Naive thymus-derived CD4-positive, alpha-beta T cell (primary cell): ENCODE results near the gene ADCY7. TPM values are rescaled to one million over a fixed set of nuclear protein-coding genes. Genes with fewer than 3 reads are reported as not detected.

Experiments
- ATAC-seq: fragments of 150-1000 bp; cut with Tn5 transposase; 2 replicates; pipeline ENCODE4 v1.10.0; 2021; ENCODE audit warnings: mild to moderate bottlenecking, moderate library complexity
- CTCF ChIA-PET: fragments of 350-600 bp; sonication (Branson Sonifier 250); formaldehyde crosslinking; loops from one replicate; lab custom pipeline; 2021; ENCODE audit warnings: antibody characterized with exemption; lab: Charles Lee
- POLR2A ChIA-PET: fragments of 350-600 bp; sonication (Branson Sonifier 250); formaldehyde crosslinking; loops from one replicate; lab custom pipeline; 2021; ENCODE audit warnings: antibody characterized with exemption, inconsistent platforms; lab: Charles Lee
- DNase-seq, 9 donors: peaks; one replicate each; pipeline versions ENCODE4 v3.0.0 to v3.0.0-alpha.2; 2020 to 2022; ENCODE audit warnings: mixed read lengths in 1 of 9
- H3K27ac ChIP-seq: one replicate; pipeline ENCODE4 v1.7.0; 2013; ENCODE audit warnings: mild to moderate bottlenecking, low read depth, low read length, moderate library complexity
- H3K27me3 ChIP-seq, 2 donors: one replicate each; pipeline ENCODE4 v1.7.0; 2013; ENCODE audit warnings: low read length in 2 of 2, mild to moderate bottlenecking in 2 of 2, moderate library complexity in 2 of 2; ENCODE audit not compliant: control insufficient read depth in 2 of 2, insufficient read depth in 2 of 2
- H3K36me3 ChIP-seq, 3 experiments: 1 replicate in 2 of 3; 2 replicates in 1 of 3; pipeline ENCODE4 v1.7.0; 2013; ENCODE audit warnings: low read length in 3 of 3, mild to moderate bottlenecking in 3 of 3, moderate library complexity in 1 of 3; ENCODE audit not compliant: insufficient read depth in 3 of 3, control insufficient read depth in 2 of 3
- H3K4me1 ChIP-seq, 2 donors: one replicate each; pipeline ENCODE4 v1.7.0; 2013; ENCODE audit warnings: low read length in 2 of 2, mild to moderate bottlenecking in 2 of 2, moderate library complexity in 1 of 2; ENCODE audit not compliant: control insufficient read depth in 2 of 2, insufficient read depth in 2 of 2
- H3K4me3 ChIP-seq: 2 replicates; pipeline ENCODE4 v1.7.0; 2013; ENCODE audit warnings: mild to moderate bottlenecking, low read length
- H3K9me3 ChIP-seq, 3 experiments: 1 replicate in 2 of 3; 2 replicates in 1 of 3; pipeline ENCODE4 v1.7.0; 2013; ENCODE audit warnings: low read length in 3 of 3; ENCODE audit not compliant: control insufficient read depth in 2 of 3
- H3K27ac Mint-ChIP-seq, 9 donors: one replicate each; pipeline ENCODE4 v1.8.0; 2020 to 2022; ENCODE audit warnings: mixed read lengths in 9 of 9, mild to moderate bottlenecking in 8 of 9, moderate library complexity in 5 of 9, inconsistent platforms in 2 of 9
- H3K27me3 Mint-ChIP-seq, 5 donors: one replicate each; pipeline ENCODE4 v1.8.0; 2021 to 2022; ENCODE audit warnings: mixed read lengths in 5 of 5, mild to moderate bottlenecking in 1 of 5
- H3K36me3 Mint-ChIP-seq, 5 donors: one replicate each; pipeline ENCODE4 v1.8.0; 2020 to 2022; ENCODE audit warnings: mixed read lengths in 5 of 5, mild to moderate bottlenecking in 3 of 5, inconsistent platforms in 1 of 5
- H3K4me1 Mint-ChIP-seq, 7 donors: one replicate each; pipeline ENCODE4 v1.8.0; 2020 to 2022; ENCODE audit warnings: mixed read lengths in 7 of 7, mild to moderate bottlenecking in 3 of 7, inconsistent platforms in 1 of 7
- H3K4me3 Mint-ChIP-seq, 10 donors: one replicate each; pipeline ENCODE4 v1.8.0; 2020 to 2022; ENCODE audit warnings: mild to moderate bottlenecking in 10 of 10, mixed read lengths in 10 of 10, moderate library complexity in 6 of 10, inconsistent platforms in 2 of 10
- H3K9me3 Mint-ChIP-seq, 11 donors: one replicate each; pipeline ENCODE4 v1.8.0; 2020 to 2022; ENCODE audit warnings: mixed read lengths in 11 of 11, mild to moderate bottlenecking in 4 of 11, inconsistent platforms in 1 of 11, moderate library complexity in 1 of 11
- intact Hi-C, 2 donors: fragments of 100-400 bp; cut with micrococcal nuclease; formaldehyde crosslinking; loops; one replicate each; pipeline ENCODE4 v1.15.1; 2023
- polyA plus RNA-seq, 2 donors: library from polyadenylated mRNA; unstranded; fragments of 300-500 nt; fragmentation: Illumina TruSeq; gene quantifications; one replicate each; pipeline ENCODE4 v1.2.3, GENCODE V29; 2021
- total RNA-seq, 6 experiments: library from RNA in 5 of 6; stranded (reverse) in 5 of 6; gene quantifications; 1 replicate in 5 of 6; 2 replicates in 1 of 6; pipeline ENCODE4 v1.2.3 and lab custom pipeline; 2021 to 2026

Gene ADCY7
- total and polyA plus RNA-seq, 7 experiments from 2014 or later, result 62.6 to 326 (median 207) TPM

DNA sequence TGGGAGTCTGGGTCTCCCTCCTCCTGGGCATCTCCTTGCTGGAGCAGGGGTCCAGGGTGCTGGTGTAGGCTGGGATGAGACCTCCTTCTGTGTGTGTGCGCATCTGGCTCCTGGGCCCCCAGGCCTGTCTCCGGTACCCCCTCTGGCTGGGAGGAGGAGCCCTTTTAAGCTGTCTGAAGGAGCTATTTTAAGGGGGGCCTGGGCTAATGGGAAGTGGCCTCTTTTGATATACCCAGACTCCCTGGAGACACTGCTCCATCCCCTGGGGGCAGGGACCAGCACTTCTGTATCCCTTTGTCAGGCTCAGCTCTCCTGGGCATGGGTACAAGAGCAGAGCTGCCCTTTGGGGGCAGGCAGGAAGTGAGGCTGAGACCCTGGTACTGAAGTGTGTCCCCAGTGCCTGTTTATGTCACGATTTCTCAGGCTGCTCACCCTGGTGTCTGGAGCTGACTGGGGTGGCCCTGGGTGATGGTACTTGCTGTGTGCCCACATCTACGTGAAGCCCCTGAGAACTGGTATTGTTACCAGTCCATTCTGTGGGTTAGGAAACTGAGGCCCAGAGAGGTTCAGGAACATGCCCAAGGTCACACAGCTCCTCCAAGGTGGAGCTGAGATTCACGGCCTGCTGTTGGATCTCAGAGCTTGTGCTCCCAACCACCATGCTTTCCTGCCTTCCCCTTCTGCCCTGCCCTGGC lies 6.5 kb downstream of the ADCY7 start:
- Histone ChIP-seq H3K27me3 (no peaks in the 10 kb centered on the region), H3K36me3 (peaks cover 0 to 20% (median 0%) of the 10 kb centered on the region in 3 experiments), H3K4me3 (peak overlapping the region; percentile 67), H3K27ac (peak overlapping the region; percentile 88), H3K9me3 (no peaks in the 10 kb centered on the region), H3K4me1 (peaks cover 90% of the 10 kb centered on the region in 2 donors)
- no peak for ATAC-seq
- peaks cover 0 to 26% (median 3%) of the 10 kb centered on the region in 5 donors for H3K36me3 Mint-ChIP-seq
- CTCF ChIA-PET, result interaction anchor here (0.5 to 3.5 kb wide), 8 partner anchors 6 to 1983 kb away, joined by 3 to 26 read pairs (median 4); partner anchors contain the start of genes ADCY7 and CNEP1R1
- no peak for DNase-seq
- no peaks in the 10 kb centered on the region for H3K9me3 Mint-ChIP-seq
- POLR2A ChIA-PET, result interaction anchor here (0.7 to 19.1 kb wide), 11 partner anchors 6 to 409 kb away, joined by 3 to 257 read pairs (median 4); partner anchors contain the start of genes ADCY7 and HEATR3
- H3K4me3 Mint-ChIP-seq, result peak overlapping the region; percentile 83 to 98 (median 92)
- intact Hi-C loops, result loop anchor here (5.0 to 10.0 kb wide), 2 partner anchors 248 to 409 kb away; partner anchors contain the start of genes CNEP1R1 (in 1 of the 2) and SNX20 (in 1 of the 2)
- H3K27ac Mint-ChIP-seq, result peak overlapping the region; percentile 95 to 99 (median 99)
- H3K27me3 Mint-ChIP-seq, result no peaks in the 10 kb centered on the region
- H3K4me1 Mint-ChIP-seq, result peaks cover 68 to 97% (median 89%) of the 10 kb centered on the region in 7 donors

- peaks cover 0 to 20% (median 0%) of the 10 kb centered on the region in 3 experiments for H3K36me3 ChIP-seq
- intact Hi-C loops, result loop anchor here (5.0 to 10.0 kb wide), 2 partner anchors 249 to 409 kb away; partner anchors contain the start of genes CNEP1R1 (in 1 of the 2) and SNX20 (in 1 of the 2)
- no peak for ATAC-seq
- CTCF ChIA-PET, result interaction anchor here (0.5 to 3.5 kb wide), 7 partner anchors 7 to 1984 kb away, joined by 3 to 26 read pairs (median 4); partner anchors contain the start of genes ADCY7 and CNEP1R1
- Mint-ChIP-seq H3K4me1 (peaks cover 70 to 99% (median 91%) of the 10 kb centered on the region in 7 donors), H3K27me3 (no peaks in the 10 kb centered on the region), H3K27ac (peak overlapping the region; percentile 95 to 99 (median 99)), H3K4me3 (peak overlapping the region; percentile 83 to 98 (median 92)), H3K9me3 (peaks cover 0 to 1% (median 0%) of the 10 kb centered on the region in 11 donors), H3K36me3 (peaks cover 0 to 29% (median 3%) of the 10 kb centered on the region in 5 donors)
- H3K27me3 ChIP-seq, result no peaks in the 10 kb centered on the region
- peak overlapping the region; percentile 88 for H3K27ac ChIP-seq
- POLR2A ChIA-PET, result interaction anchor here (0.7 to 19.1 kb wide), 14 partner anchors 6 to 408 kb away, joined by 3 to 257 read pairs (median 3); partner anchors contain the start of genes ADCY7 and HEATR3
- peak overlapping the region; percentile 67 for H3K4me3 ChIP-seq
- no peaks in the 10 kb centered on the region for H3K9me3 ChIP-seq
- DNase-seq, result no peak
- peaks cover 92 to 93% of the 10 kb centered on the region in 2 donors for H3K4me1 ChIP-seq
Measured at GRCh38 chr16:50273382-50273690, 7.0 kb downstream of the ADCY7 start.

- Mint-ChIP-seq H3K4me3 (peak overlapping the region; percentile 83 to 98 (median 92)), H3K27me3 (no peaks in the 10 kb centered on the region), H3K4me1 (peaks cover 72 to 99% (median 94%) of the 10 kb centered on the region in 7 donors), H3K36me3 (peaks cover 0 to 32% (median 0%) of the 10 kb centered on the region in 5 donors), H3K27ac (peak overlapping the region; percentile 95 to 99 (median 99)), H3K9me3 (peaks cover 0 to 2% (median 0%) of the 10 kb centered on the region in 11 donors)
- Histone ChIP-seq H3K4me1 (peaks cover 93 to 94% of the 10 kb centered on the region in 2 donors), H3K27me3 (no peaks in the 10 kb centered on the region), H3K4me3 (peak overlapping the region; percentile 67), H3K9me3 (no peaks in the 10 kb centered on the region), H3K36me3 (peaks cover 0 to 20% (median 0%) of the 10 kb centered on the region in 3 experiments), H3K27ac (peak overlapping the region; percentile 88)
- DNase-seq (peak in 5 of 9 donors; percentile 26 to 52 (median 40)), ATAC-seq (peak; percentile 65)
- intact Hi-C loops, result loop anchor here (1.0 to 10.0 kb wide), 7 partner anchors 8 to 408 kb away; partner anchors contain the start of genes ADCY7 (in 2 of the 2), CNEP1R1 (in 2 of the 2), SNX20 (in 1 of the 2) and TENT4B (in 1 of the 2)
- ChIA-PET POLR2A (interaction anchor here (0.8 to 19.1 kb wide), 21 partner anchors 6 to 471 kb away, joined by 3 to 257 read pairs (median 3); partner anchors contain the start of genes ADCY7, HEATR3 and SNX20), CTCF (interaction anchor here (1.0 to 3.5 kb wide), 12 partner anchors 8 to 393 kb away, joined by 3 to 26 read pairs (median 4); partner anchors contain the start of genes ADCY7 and CNEP1R1)
Measured at GRCh38 chr16:50273888-50274325, 7.6 kb downstream of the ADCY7 start.

DNA sequence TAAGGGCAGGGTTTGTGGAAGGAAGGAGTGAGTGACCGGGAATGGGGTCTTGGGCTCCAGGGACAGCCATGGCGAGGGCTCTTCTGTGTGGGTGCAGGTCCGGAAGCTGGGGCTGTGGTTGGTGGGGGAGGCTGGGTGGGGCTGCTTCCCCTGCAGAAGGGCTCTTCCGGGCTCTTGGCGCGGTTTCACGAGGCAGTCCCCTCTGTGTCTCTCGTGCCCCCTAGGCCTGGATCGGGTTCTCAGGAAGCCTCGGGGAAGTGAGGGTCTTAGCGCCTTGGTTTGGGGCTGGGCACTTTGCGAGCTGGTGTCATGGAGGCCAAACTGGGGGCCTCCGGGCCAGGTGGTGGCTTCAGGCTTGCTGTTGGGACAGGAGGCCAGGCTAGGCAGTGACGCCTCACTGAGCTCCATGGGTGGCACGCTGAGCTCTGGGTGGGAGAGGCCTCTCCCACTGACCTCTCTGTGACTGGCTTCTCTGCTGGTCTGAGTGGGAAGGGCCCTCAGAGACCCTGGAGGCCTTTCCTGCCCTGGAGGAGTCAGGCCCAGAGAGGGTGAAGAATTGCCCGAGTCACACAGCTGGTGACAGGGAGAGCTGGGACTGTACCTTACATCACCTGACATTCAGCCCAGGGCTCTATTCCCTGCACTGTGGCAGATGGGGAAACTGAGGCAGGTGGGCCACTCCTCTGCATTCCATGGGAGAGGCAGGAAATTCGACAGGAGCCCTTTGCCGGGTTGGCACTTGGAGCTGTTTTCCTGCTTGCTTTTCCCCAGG lies 8.2 kb downstream of the ADCY7 start:
- ChIA-PET CTCF (interaction anchor here (0.7 to 3.5 kb wide), 15 partner anchors 8 to 424 kb away, joined by 3 to 26 read pairs (median 4); partner anchors contain the start of genes ADCY7 and CNEP1R1), POLR2A (interaction anchor here (0.6 to 19.1 kb wide), 23 partner anchors 5 to 473 kb away, joined by 3 to 257 read pairs (median 3); partner anchors contain the start of genes ADCY7, CYLD and SNX20)
- peaks cover 0 to 2% (median 0%) of the 10 kb centered on the region in 11 donors for H3K9me3 Mint-ChIP-seq
- peak overlapping the region; percentile 95 to 99 (median 99) for H3K27ac Mint-ChIP-seq
- Histone ChIP-seq H3K4me3 (peak overlapping the region; percentile 71), H3K27ac (peak overlapping the region; percentile 88), H3K36me3 (peaks cover 0 to 20% (median 0%) of the 10 kb centered on the region in 3 experiments), H3K4me1 (peaks cover 93 to 94% of the 10 kb centered on the region in 2 donors), H3K27me3 (no peaks in the 10 kb centered on the region), H3K9me3 (no peaks in the 10 kb centered on the region)
- no peaks in the 10 kb centered on the region for H3K27me3 Mint-ChIP-seq
- H3K4me3 Mint-ChIP-seq, result peak overlapping the region; percentile 83 to 98 (median 92)
- DNase-seq (peak in 8 of 9 donors; percentile 47 to 70 (median 68)), ATAC-seq (peak; percentile 69)
- peaks cover 72 to 99% (median 94%) of the 10 kb centered on the region in 7 donors for H3K4me1 Mint-ChIP-seq
- H3K36me3 Mint-ChIP-seq, result peaks cover 0 to 37% (median 0%) of the 10 kb centered on the region in 5 donors
- intact Hi-C loops, result loop anchor here (1.0 to 10.0 kb wide), 7 partner anchors 8 to 408 kb away; partner anchors contain the start of genes ADCY7 (in 2 of the 2), CNEP1R1 (in 2 of the 2), SNX20 (in 1 of the 2) and TENT4B (in 1 of the 2)

DNA sequence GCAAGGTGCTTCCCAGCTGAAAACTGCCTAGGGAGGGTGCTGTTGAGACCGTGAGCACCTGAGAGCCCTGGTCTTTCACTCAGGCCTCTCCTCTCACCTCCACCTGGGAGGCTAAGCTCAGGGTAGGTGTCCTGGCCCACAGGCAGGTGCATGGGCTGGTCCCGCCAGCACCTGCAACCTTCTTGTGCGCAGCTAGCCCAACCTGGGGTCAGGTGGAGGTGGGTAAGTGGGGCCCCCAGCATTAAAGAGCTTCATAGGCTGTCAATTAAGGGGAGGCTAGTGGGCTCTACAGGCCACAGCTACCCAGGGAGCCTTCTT lies 8.7 kb downstream of the ADCY7 start:
- peak overlapping the region; percentile 83 to 98 (median 92) for H3K4me3 Mint-ChIP-seq
- H3K27me3 Mint-ChIP-seq, result no peaks in the 10 kb centered on the region
- CTCF ChIA-PET, result interaction anchor here (0.7 to 3.5 kb wide), 13 partner anchors 9 to 424 kb away, joined by 3 to 26 read pairs (median 4); partner anchors contain the start of gene ADCY7
- ATAC-seq (no peak), DNase-seq (no peak)
- peaks cover 0 to 43% (median 0%) of the 10 kb centered on the region in 5 donors for H3K36me3 Mint-ChIP-seq
- H3K9me3 ChIP-seq, result no peaks in the 10 kb centered on the region
- H3K4me1 Mint-ChIP-seq, result peaks cover 72 to 99% (median 94%) of the 10 kb centered on the region in 7 donors
- peaks cover 0 to 2% (median 0%) of the 10 kb centered on the region in 11 donors for H3K9me3 Mint-ChIP-seq
- H3K27ac Mint-ChIP-seq, result peak overlapping the region; percentile 95 to 99 (median 99)
- H3K27me3 ChIP-seq, result no peaks in the 10 kb centered on the region
- intact Hi-C loops, result loop anchor here (2.0 to 10.0 kb wide), 5 partner anchors 28 to 250 kb away; partner anchors contain the start of genes CNEP1R1 (in 2 of the 2) and TENT4B (in 1 of the 2)
- peaks cover 0 to 20% (median 0%) of the 10 kb centered on the region in 3 experiments for H3K36me3 ChIP-seq
- peaks cover 93 to 97% of the 10 kb centered on the region in 2 donors for H3K4me1 ChIP-seq
- peak overlapping the region; percentile 71 for H3K4me3 ChIP-seq
- peak overlapping the region; percentile 88 for H3K27ac ChIP-seq
- POLR2A ChIA-PET, result interaction anchor here (0.6 to 19.1 kb wide), 16 partner anchors 4 to 472 kb away, joined by 3 to 257 read pairs (median 4); partner anchors contain the start of genes ADCY7, CYLD and SNX20
